KBM-7 (cell line): ENCODE measurements around the gene MYT1.

ENCODE experiments used
- DNase-seq: peaks from one replicate; pipeline ENCODE4 v3.0.0-alpha.2; 2015
- in situ Hi-C: fragments of 300-500 bp; cut with MboI; formaldehyde crosslinking; loops from 2 replicates; pipeline ENCODE4 v1.14.3; 2020; ENCODE audit warnings: low sequenced_read_pairs, low pct_unique_long_range_greater_than_20kb, mixed read lengths

MYT1 gene

DNA sequence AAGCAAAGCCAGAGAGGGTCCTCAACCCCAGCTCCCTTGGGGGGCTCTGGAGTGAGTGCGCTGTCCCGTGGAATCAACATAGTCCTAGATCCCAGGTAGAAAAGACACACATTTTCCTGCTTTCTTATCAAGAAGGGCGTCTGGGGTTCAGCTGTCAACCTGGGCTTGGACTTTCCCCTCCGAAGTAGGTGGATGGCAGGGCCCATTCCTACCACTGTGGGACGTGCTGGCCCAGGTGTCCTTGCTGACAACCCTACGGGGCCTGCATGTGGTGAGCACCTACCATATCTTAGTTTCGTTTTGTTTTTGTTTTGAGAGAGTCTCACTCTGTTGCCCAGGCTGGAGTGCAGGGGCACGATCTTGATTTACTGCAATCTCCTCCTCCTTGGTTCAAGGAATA lies 42.4 kb downstream of the MYT1 start:
- no peak for DNase-seq
- in situ Hi-C loops, result no loop called here

DNA sequence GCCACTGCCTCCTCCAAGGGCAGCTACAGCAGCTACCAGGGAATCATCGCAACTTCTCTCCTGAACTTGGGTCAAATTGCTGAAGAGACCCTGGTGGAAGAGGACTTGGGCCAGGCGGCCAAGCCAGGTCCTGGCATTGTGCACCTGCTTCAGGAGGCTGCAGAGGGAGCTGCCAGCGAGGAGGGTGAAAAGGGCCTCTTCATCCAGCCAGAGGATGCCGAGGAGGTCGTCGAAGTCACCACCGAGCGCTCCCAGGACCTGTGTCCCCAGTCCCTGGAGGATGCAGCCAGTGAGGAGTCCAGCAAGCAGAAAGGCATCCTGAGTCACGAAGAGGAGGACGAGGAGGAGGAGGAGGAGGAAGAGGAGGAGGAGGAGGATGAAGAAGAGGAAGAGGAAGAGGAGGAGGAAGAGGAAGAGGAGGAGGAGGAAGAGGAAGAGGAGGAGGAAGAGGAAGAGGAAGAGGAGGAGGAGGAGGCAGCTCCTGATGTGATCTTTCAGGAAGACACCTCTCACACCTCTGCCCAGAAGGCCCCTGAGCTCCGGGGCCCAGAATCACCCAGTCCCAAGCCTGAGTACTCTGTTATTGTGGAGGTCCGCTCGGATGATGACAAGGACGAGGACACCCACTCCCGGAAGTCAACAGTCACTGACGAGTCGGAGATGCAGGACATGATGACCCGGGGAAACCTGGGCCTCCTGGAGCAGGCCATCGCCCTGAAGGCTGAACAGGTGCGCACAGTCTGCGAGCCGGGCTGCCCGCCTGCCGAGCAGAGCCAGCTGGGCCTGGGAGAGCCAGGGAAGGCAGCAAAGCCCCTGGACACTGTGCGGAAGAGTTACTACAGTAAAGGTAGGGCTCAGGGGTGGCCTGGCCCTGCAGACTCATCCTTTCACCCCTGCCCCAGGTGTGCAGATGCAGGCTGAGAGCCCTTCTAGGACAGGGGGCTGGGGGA lies 43.7 kb downstream of the MYT1 start:
- no peak for DNase-seq
- in situ Hi-C loops, result no loop called here

DNA sequence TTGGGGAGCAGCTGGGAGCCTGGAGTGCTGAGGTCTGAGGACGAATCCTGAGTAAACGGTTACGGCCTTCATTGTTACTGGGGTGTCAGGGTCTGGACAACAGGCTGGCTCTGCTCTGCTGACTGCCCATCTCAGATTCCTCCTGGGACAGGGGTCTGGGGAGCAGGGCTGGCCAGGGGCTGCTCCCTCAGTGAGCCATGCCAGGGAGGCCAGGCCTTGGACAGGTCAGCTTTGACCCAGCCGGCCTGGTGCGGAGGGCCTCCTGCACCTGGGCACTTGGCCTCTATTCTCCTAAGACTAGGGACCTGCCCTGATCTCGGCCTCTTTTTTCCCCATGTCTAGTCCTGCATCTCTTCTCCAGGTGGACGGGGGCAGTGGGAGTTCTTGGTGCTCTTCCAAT lies 44.9 kb downstream of the MYT1 start:
- in situ Hi-C loops, result no loop called here
- DNase-seq, result no peak

DNA sequence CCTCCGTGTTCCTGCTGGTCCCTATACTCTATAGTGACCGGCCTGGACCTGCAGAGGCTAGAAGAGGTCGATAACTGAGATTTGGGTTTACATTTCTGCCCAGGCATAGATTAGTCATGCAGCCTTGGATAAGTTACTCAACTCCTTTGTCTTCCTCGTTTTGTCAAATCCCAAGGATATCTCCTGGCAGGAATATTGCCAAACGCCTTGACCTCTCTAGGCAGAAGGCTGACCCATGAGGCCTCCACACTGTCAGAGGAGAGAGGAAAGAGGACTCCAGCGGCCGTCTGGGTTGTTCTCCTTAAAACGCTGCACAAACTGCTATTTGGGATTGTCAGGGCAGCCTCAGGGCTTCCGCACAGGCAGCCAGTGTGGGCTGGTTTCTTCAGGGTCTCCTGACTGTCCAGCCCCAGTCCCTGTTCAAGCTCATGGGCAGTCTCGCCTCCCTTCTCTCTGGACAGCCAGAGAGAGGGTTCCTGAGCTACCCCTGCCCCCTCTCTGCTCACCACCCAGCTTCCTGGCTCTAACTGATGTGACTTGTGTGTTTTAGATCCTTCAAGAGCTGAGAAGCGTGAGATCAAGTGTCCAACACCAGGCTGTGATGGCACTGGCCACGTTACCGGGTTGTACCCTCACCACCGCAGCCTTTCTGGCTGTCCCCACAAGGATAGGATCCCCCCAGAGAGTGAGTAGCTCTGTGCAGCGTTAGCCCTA lies 46.6 kb downstream of the MYT1 start:
- DNase-seq, result no peak
- in situ Hi-C loops, result no loop called here

DNA sequence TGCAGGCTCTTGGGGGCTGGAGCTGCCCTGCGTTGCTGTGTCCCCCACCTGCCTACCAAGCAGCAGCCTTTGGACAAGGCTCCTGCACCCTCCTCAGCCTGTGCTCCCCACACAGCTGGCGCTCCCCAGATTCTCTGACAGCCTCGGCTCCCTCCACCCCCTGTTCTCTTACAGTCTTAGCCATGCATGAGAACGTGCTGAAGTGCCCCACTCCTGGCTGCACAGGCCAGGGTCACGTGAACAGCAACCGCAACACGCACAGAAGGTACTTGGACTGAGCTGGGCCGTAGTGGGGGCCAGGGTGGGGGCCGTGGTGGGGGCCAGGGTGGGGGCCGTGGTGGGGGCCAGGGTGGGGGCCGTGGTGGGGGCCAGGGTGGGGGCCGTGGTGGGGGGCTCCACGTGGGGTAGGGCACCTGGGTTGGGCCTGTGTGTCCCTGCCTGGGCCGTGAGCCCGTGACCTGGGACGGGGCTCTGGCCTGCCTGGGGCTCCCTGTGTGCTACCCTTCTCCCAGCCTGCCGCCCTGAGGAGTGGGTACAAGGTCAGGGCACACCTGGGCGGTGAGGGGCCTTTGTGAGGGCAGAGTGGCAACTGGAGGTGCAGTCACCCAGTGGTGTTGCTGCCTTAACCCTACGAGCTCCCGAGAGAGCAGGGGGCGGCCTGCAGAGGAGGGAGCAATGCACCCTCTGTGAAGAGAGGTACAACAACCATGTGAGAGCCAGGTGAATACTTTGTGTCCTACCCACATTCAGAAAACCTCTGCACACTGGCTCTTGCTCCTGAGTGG lies 47.8 kb downstream of the MYT1 start:
- no peak for DNase-seq
- in situ Hi-C loops, result no loop called here

DNA sequence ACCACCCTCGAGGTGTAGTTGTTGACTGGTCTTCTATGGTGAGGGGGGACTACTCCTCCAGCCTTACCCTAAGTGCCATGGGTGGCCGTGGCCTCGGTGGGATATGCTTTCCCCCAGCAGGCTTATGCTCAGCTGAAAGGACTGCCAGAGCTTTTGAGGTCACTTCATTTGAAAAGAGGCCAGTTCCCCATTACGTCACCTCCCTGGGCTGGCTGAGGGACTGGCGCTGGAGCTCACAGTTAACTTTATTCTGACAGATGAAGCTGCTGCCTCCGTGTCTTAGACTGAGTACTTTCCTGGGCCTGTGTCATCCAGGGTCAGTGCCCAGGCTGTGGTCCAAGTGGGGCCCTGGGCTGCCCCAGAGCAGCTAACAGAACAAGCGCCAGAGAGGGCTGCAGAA lies 48.5 kb downstream of the MYT1 start:
- no peak for DNase-seq
- in situ Hi-C loops, result no loop called here

DNA sequence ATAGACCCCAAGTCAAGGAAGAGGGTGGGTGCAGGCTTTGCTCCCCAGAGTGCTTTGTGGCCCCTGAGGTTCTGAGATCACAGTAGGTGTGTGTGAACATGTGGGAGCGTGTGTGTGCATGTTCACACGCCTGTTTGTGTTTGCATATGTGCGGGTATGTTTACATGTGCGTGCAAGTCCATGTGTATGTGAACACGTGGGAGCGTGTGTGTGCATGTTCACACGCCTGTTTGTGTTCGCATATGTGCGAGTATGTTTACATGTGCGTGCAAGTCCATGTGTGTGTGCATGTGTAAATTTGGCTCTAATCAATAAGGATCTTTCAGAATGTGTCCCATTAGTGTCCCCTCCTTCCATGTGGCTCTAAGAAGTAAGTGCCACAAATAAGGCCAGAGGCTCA lies 49.9 kb downstream of the MYT1 start:
- in situ Hi-C loops, result no loop called here

DNA sequence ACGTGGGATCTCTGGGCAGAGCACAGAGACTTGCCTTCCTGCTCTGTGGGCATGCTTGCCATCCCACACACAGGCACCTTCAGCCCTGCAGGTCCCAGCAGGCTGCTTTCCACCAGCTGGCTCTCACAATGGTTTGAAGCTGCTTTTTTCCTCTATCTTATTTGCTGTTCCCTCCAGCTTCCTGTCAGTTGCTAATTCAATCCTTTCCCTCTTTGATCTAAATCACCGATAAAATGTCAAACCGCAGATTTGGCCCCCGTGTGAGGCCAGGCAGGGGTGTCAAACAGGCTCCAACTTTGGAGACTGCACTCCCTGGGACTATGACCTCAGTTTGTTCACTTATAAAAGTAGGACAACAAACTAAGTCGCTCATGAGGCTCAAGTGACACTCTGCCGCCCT lies 50.7 kb downstream of the MYT1 start:
- in situ Hi-C loops, result no loop called here
- DNase-seq, result peak; percentile 37

More for the DNA sequence above, 49.9 kb downstream of the MYT1 start:
- no peak for DNase-seq

GRCh38 chr20:64216036-64216435 lies 51.8 kb downstream of the MYT1 start:
- in situ Hi-C loops, result no loop called here
- no peak for DNase-seq

- no peak for DNase-seq
- in situ Hi-C loops, result no loop called here
These were observed 52.7 kb downstream of the MYT1 start for GRCh38 chr20:64216910-64217309.

GRCh38 chr20:64217539-64218221 lies 53.4 kb downstream of the MYT1 start:
- in situ Hi-C loops, result no loop called here
- no peak for DNase-seq

DNA sequence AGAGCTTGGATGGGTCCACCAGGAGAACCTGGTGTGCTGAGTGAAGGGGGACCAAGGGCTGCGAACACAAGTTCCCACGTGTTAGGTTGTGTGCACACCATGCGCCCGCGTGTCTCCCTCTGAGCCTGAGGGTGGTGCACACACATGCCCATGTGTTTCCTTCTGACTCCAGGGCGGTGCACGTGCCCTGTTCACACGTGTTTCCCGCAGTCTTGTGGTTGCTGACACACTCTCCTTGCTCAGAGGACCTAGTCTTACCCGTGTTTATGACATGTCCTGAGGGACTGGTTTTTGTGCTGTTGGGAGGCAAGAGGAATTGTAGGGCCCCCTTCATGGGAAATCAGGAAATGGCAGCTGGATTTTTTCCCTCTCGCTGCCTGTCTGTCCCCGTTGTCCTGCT lies 55.0 kb downstream of the MYT1 start:
- in situ Hi-C loops, result no loop called here

GRCh38 chr20:64219730-64220129 lies 55.5 kb downstream of the MYT1 start:
- DNase-seq, result no peak
- in situ Hi-C loops, result no loop called here

More for the DNA sequence above, 55.0 kb downstream of the MYT1 start:
- no peak for DNase-seq

DNA sequence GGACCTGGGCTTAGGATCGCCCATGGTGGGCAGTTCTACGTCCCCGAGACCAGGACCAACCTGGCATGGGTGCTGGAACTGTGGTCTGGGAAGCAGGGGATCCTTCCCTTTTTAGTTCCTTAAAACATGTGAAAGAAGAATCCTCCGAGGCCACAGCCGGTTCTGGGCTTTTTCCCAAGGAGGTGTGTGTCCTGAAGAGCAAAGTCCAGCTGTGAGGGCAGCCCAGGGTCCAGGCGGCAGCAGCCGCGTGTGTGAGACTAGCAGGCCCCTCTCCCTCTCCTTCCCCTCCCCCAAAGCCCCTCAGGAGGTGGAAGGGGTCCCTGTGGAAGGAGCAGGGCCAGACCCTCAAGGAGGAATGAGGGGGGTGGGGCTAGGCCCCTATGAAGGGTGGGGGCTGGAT lies 56.2 kb downstream of the MYT1 start:
- in situ Hi-C loops, result no loop called here

DNA sequence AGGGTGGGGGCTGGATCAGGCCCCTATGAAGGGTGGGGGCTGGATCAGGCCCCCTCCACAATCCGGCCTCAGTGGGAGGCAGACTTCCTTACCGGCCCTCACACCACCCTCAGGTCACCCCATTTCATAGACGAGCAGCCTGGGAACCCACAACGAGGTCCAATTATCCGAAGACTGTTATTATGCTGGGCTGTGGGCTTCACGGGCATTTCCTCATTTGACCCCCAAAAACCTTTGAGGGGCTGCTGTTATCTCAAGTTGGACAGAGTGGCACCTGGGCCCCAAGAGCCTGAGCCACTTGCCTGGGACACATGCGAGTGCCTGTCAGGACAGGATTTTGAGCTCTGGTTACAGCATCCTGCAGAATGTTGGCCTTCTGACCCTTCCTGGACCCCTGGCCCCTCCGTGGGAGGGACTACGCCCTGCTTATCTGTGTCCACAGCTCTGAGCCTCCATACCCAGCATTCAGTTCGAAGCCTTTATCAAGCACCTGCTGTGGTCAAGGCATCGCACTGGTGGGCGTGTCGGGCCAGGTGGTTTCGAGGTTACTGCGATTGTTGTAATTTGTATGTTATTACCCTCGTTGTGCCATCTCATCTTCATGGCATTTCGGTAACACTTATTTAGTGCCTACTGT lies 56.8 kb downstream of the MYT1 start:
- in situ Hi-C loops, result no loop called here
- no peak for DNase-seq

More for the DNA sequence above, 56.2 kb downstream of the MYT1 start:
- DNase-seq, result no peak

DNA sequence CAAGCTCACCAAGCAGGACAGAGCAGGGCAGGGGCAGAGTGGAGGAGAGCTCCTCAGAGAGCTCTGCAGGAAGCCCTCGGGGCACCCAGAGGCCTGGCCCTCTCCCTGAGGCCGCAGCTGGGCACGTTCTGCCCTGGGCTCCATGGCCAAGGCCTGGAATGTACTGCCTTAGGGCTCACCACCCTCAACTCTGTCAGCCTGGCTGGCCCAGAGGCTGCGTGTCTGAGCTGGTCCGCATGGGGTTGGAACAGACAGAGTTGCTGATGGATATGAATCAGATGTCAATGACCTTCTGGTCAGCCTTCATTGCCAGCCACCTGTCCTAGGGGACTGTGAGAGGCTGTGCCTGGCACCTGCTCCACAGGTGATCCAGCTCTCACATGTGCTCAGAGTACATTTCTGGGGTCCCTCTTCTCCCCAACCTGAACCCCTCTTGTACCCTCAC lies 58.1 kb downstream of the MYT1 start:
- in situ Hi-C loops, result no loop called here
- DNase-seq, result no peak

DNA sequence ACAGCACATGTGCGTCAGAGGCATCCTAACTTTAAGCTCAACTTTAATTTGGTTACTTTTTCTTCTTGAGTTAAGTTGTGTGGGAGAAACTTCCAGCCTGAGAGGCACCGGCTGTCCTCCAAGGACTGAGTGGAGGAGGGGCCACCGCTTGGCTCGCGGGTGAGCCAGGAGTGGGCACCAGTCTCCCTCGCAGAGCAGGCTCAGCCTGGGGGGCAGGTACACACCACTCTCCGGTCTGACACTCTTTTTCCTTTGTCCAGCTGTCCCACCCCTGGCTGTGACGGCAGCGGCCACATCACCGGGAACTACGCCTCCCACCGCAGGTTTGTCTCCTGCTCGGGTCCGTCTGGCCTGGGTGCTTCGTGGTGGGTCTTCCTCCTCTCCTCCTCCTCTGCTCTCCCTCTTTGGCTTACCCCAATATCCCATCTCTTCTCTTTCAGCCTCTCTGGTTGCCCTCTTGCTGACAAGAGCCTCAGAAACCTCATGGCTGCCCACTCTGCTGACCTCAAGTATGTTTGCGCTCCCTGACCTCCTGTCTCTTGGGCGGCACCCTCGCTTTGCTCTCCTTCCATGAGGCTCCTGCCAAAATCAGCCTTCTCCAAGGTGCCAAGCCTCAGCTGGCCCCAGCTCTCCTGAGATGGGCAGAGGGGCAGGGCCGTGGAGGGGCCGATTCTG lies 58.7 kb downstream of the MYT1 start:
- in situ Hi-C loops, result no loop called here
- DNase-seq, result no peak

DNA sequence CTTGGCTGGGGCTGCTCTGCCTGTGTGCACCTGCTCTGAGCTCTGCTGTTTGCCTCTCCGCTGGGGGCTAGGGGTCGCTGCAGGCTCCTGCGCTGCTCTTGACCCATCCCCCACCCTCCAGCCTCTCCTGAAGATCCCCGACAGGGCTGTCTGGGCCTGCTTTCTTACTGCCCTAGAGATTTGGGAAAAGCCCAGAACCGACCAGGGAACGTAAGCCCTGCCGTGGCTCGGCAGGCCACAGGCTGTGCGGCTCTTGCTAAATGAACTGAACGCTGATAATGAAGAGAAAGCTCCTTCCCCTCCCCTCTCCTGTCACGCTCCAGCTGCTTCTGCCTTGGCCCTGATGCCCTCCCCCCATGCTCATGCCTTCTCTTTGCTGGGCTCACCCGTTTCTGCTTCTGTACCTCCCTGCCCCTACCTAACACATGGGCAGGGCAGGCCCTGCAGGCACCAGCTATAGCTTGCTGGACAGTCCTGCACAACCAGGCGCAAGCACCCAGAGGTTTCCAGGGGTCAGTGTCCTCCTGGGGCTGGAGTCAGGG lies 59.3 kb downstream of the MYT1 start:
- in situ Hi-C loops, result no loop called here
- peak; percentile 70 for DNase-seq
